Liver (tissue), 3 donors: ENCODE measurements around the gene NTM.

ENCODE experiments used
- CTCF ChIP-seq: fragments of 150-350 bp; IDR thresholded peaks from 2 replicates; pipeline ENCODE4 v1.5.1; 2017; ENCODE audit warnings: improper control_type of control experiment, low read depth, low read length; ENCODE audit not compliant: missing input control
- EGR1 ChIP-seq, 2 donors: IDR thresholded peaks; 2 replicates each; pipeline ENCODE4 v1.6.1; 2016 to 2018; ENCODE audit warnings: antibody characterized with exemption in 2 of 2, low read depth in 2 of 2
- JUND ChIP-seq, 2 donors: IDR thresholded peaks; 2 replicates each; pipeline ENCODE4 v1.6.1; 2016; ENCODE audit warnings: antibody characterized with exemption in 2 of 2
- NR2F2 ChIP-seq: IDR thresholded peaks from 2 replicates; pipeline ENCODE4 v1.6.1; 2016; ENCODE audit warnings: antibody characterized with exemption
- RAD21 ChIP-seq, 2 donors: IDR thresholded peaks; 2 replicates each; pipeline ENCODE4 v1.6.1; 2016; ENCODE audit warnings: antibody characterized with exemption in 2 of 2, mild to moderate bottlenecking in 2 of 2
- REST ChIP-seq: IDR thresholded peaks from 2 replicates; pipeline ENCODE4 v1.6.1; 2016; ENCODE audit warnings: antibody characterized with exemption, mild to moderate bottlenecking
- TAF1 ChIP-seq: conservative IDR thresholded peaks from 2 replicates; pipeline ENCODE4 v1.6.1; 2016; ENCODE audit warnings: antibody characterized with exemption, mild to moderate bottlenecking
- YY1 ChIP-seq: IDR thresholded peaks from 2 replicates; pipeline ENCODE4 v1.6.1; 2016; ENCODE audit warnings: antibody characterized with exemption, mild to moderate bottlenecking
- TF ChIP-seq, protein P1 (sequence below): IDR thresholded peaks from 2 replicates; pipeline ENCODE4 v1.6.1; 2016; ENCODE audit warnings: antibody characterized with exemption
- TF ChIP-seq, protein P2 (sequence below): IDR thresholded peaks from 2 replicates; pipeline ENCODE4 v1.6.1; 2016; ENCODE audit warnings: antibody characterized with exemption
- donor health status: healthy.
- donor health status: healthy.

GRCh38 chr11:131824771-131825170 is 454.4 kb downstream of the NTM start:
- no peak for TF ChIP-seq CTCF
- TF ChIP-seq JUND (IDR thresholded peaks at IDR 0.05): no peak
- TF ChIP-seq YY1: no peak
- no peak for TF ChIP-seq TAF1
- TF ChIP-seq, protein P1, sequence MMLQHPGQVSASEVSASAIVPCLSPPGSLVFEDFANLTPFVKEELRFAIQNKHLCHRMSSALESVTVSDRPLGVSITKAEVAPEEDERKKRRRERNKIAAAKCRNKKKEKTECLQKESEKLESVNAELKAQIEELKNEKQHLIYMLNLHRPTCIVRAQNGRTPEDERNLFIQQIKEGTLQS: no peak
- no peak for TF ChIP-seq NR2F2
- no peak for TF ChIP-seq REST
- TF ChIP-seq, protein P2, sequence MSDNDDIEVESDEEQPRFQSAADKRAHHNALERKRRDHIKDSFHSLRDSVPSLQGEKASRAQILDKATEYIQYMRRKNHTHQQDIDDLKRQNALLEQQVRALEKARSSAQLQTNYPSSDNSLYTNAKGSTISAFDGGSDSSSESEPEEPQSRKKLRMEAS: no peak
- TF ChIP-seq EGR1 (IDR thresholded peaks at IDR 0.05; ENCODE audit: low read depth in 2 of 2): no peak
- no peak for TF ChIP-seq RAD21 (IDR thresholded peaks at IDR 0.05)
